GM18873 (cell line): ENCODE data around the gene CCL25.
"Not testable (repeated sequence)": the region's sequence is repeated elsewhere in the genome, so short reads cannot be mapped to it uniquely, and the experiment has no call there.

Experiments used
- ATAC-seq: cut with Tn5 transposase; IDR thresholded peaks from one replicate; pipeline ENCODE4 v1.9.1; 2021; ENCODE audit warnings: mild to moderate bottlenecking, moderate library complexity, moderate number of reproducible peaks; ENCODE audit not compliant: unreplicated experiment, low FRiP score

CCL25 gene

GRCh38 chr19:8084152-8084551, 31.6 kb downstream of the CCL25 start:
- no peak for ATAC-seq

GRCh38 chr19:8085598-8086408, 33.2 kb downstream of the CCL25 start:
- ATAC-seq: no peak

GRCh38 chr19:8086849-8087248, 34.3 kb downstream of the CCL25 start:
- ATAC-seq: no peak

GRCh38 chr19:8087876-8088275, 35.3 kb downstream of the CCL25 start:
- ATAC-seq: no peak

GRCh38 chr19:8088752-8089663, 36.4 kb downstream of the CCL25 start:
- no peak for ATAC-seq

GRCh38 chr19:8089664-8090601, 37.4 kb downstream of the CCL25 start:
- ATAC-seq: no peak

GRCh38 chr19:8090950-8091349, 38.4 kb downstream of the CCL25 start:
- ATAC-seq: no peak

- ATAC-seq: no peak
Measured at GRCh38 chr19:8093740-8094139, 41.2 kb downstream of the CCL25 start.

- no peak for ATAC-seq
Measured at GRCh38 chr19:8094336-8094735, 41.8 kb downstream of the CCL25 start.

- ATAC-seq: no peak
Measured at GRCh38 chr19:8095354-8095886, 42.9 kb downstream of the CCL25 start.

- ATAC-seq: no peak
Measured at GRCh38 chr19:8096071-8096470, 43.5 kb downstream of the CCL25 start.

- no peak for ATAC-seq
Measured at GRCh38 chr19:8097198-8097597, 44.6 kb downstream of the CCL25 start.

- no peak for ATAC-seq
Measured at GRCh38 chr19:8097681-8098567, 45.4 kb downstream of the CCL25 start.

GRCh38 chr19:8101311-8101710, 48.8 kb downstream of the CCL25 start:
- ATAC-seq: no peak

GRCh38 chr19:8101910-8102309, 49.4 kb downstream of the CCL25 start:
- not testable (repeated sequence) for ATAC-seq

- no peak for ATAC-seq
Measured at GRCh38 chr19:8105471-8105870, 52.9 kb downstream of the CCL25 start.

GRCh38 chr19:8107301-8107903, 54.8 kb downstream of the CCL25 start:
- ATAC-seq: no peak

- no peak for ATAC-seq
Measured at GRCh38 chr19:8108560-8109445, 56.2 kb downstream of the CCL25 start.
